Measurements from ENCODE around the gene WDR87. TPM values are rescaled to one million over a fixed set of nuclear protein-coding genes. Genes with fewer than 3 reads are reported as not detected.

The WDR87 gene
- total RNA-seq, 1 donor from 2014 or later: not detected

DNA sequence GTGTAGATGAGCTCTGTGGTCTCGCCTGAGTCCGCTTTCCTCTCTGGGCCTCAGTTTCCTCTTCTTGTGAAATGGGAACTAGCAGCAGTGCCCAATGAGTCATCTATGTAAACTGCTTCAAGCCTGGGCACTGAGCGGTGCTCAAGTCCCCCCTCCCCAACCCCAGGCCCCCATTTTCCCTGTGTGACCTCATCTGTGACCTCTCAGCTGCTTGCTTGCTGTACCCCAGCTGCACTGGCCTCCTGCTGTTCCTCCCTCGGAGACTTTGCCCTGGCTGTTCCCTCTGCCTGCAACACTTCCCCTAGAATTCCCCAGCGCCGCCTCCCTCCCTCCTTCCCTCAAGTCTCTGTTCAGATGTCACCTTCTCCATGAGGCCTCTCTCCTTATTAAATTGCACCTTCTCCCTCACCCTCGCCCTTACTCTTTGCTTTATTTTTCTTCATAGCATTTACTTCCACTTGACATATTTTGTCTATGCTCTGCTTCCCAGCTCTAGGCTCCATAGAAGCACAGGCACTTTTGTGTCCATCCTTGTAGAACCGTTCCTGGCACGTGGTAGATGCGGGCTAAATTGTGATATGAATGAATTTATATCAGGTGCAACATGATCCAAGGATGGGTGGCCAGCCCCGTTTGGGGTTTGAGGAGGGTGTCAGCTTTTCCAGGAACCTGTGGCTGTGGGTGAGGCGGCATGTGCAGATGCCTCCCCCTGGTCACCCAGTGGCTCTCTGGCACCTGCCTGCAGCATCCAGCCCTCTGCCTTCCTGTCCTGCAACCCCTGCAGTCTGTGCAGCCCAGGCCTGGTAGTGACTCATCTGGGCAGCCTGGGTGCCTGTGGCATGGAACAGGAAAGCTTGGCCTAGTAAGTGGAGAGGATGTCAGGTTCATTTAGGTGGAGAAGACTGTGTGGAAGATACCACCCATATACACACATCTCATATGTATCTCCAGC, 26.9 kb upstream of the WDR87 start:
- H3K4me3 Mint-ChIP-seq: peak overlapping the region; percentile 83
- CTCF ChIA-PET: interaction anchor here (0.8 to 2.9 kb wide), 11 partner anchors 9 to 116 kb away, joined by 3 to 11 read pairs (median 4); partner anchors contain the start of genes SIPA1L3 and WDR87
- H3K4me1 Mint-ChIP-seq: peaks cover 93% of the 10 kb centered on the region
- TF ChIP-seq CTCF (IDR thresholded peaks at IDR 0.05): no peak
- H3K36me3 Mint-ChIP-seq (ENCODE audit: low read depth): peaks cover 26% of the 10 kb centered on the region
- H3K9me3 Mint-ChIP-seq: peaks cover 3% of the 10 kb centered on the region
- H3K27me3 Mint-ChIP-seq: no peaks in the 10 kb centered on the region
- POLR2A ChIA-PET: interaction anchor here (0.5 to 3.5 kb wide), 19 partner anchors 10 to 171 kb away, joined by 3 to 40 read pairs (median 6); partner anchors contain the start of genes SIPA1L3 and WDR87
- peak overlapping the region; percentile 92 for H3K27ac Mint-ChIP-seq
- DNase-seq: no peak
- ATAC-seq (ENCODE audit: low read depth): no peak
- intact Hi-C loops (cut with micrococcal nuclease): loop anchor here (2.0 kb wide), 1 partner anchor 18 kb away; no protein-coding TSS in a partner anchor

DNA sequence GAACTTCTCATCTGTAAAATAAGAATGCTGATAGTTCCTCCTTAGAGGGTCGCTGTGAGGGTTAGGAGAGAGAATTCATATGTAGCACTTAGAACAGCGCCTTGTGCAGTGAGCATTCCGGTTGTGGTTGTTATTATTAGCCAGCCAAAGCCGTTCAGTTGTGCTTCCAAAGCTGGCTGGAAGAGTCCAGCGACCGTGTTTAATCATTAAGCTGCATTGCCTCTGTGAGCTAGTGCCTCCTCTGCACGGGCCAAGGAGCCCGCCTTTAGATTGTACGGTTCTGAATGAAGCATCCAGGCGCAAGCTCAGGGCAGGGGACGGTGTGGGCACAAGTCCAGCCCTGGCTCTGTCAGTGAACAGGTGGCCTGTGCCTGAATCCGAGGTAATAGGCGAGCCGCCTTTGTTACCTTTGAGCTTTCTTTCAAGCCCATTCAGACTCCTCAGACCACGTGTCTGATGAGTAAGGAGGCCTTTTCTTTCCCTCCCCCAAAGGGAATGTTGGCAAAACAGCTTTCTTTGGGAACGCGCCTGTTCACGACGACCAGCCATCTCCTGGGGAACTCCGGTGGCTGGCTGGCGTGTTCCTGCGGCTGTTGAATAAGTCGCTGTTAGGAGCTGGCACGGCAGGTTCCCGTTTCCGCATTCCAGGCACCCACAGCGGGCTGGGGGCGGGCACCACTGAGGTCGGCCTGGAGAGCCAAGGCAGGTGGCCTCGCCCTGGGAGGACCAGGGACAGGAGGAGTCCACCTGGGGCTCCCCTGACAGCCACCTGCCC, 25.7 kb upstream of the WDR87 start:
- peak overlapping the region; percentile 92 for H3K27ac Mint-ChIP-seq
- H3K36me3 Mint-ChIP-seq (ENCODE audit: low read depth): peaks cover 26% of the 10 kb centered on the region
- intact Hi-C loops (cut with micrococcal nuclease): loop anchor here (2.0 kb wide), 1 partner anchor 19 kb away; no protein-coding TSS in a partner anchor
- POLR2A ChIA-PET: interaction anchor here (0.6 to 3.5 kb wide), 26 partner anchors 8 to 128 kb away, joined by 3 to 40 read pairs (median 4); partner anchors contain the start of genes SIPA1L3 and WDR87
- no peak for TF ChIP-seq CTCF (IDR thresholded peaks at IDR 0.05)
- H3K9me3 Mint-ChIP-seq: peaks cover 3% of the 10 kb centered on the region
- peak overlapping the region; percentile 83 for H3K4me3 Mint-ChIP-seq
- ATAC-seq (ENCODE audit: low read depth): peak; percentile 30
- no peaks in the 10 kb centered on the region for H3K27me3 Mint-ChIP-seq
- peak; percentile 52 for DNase-seq
- peaks cover 94% of the 10 kb centered on the region for H3K4me1 Mint-ChIP-seq
- CTCF ChIA-PET: interaction anchor here (0.8 to 2.9 kb wide), 20 partner anchors 8 to 163 kb away, joined by 3 to 11 read pairs (median 4); partner anchors contain the start of gene SIPA1L3

- CTCF ChIA-PET: interaction anchor here (0.7 to 2.9 kb wide), 4 partner anchors 25 to 114 kb away, joined by 4 to 11 read pairs (median 4); no protein-coding TSS in a partner anchor
- POLR2A ChIA-PET: interaction anchor here (0.7 to 3.5 kb wide), 7 partner anchors 13 to 91 kb away, joined by 3 to 38 read pairs (median 7); partner anchors contain the start of genes SIPA1L3 and WDR87
- Mint-ChIP-seq H3K27me3 (no peaks in the 10 kb centered on the region), H3K36me3 (ENCODE audit: low read depth) (peaks cover 19% of the 10 kb centered on the region), H3K27ac (peak overlapping the region; percentile 97), H3K4me1 (peaks cover 94% of the 10 kb centered on the region), H3K9me3 (peaks cover under 1% of the 10 kb centered on the region), H3K4me3 (peak overlapping the region; percentile 19)
- intact Hi-C loops (cut with micrococcal nuclease): no loop called here
- DNase-seq (no peak), ATAC-seq (ENCODE audit: low read depth) (no peak)
- TF ChIP-seq CTCF (IDR thresholded peaks at IDR 0.05): no peak
Measured at GRCh38 chr19:37930416-37930815, 24.0 kb upstream of the WDR87 start.

DNA sequence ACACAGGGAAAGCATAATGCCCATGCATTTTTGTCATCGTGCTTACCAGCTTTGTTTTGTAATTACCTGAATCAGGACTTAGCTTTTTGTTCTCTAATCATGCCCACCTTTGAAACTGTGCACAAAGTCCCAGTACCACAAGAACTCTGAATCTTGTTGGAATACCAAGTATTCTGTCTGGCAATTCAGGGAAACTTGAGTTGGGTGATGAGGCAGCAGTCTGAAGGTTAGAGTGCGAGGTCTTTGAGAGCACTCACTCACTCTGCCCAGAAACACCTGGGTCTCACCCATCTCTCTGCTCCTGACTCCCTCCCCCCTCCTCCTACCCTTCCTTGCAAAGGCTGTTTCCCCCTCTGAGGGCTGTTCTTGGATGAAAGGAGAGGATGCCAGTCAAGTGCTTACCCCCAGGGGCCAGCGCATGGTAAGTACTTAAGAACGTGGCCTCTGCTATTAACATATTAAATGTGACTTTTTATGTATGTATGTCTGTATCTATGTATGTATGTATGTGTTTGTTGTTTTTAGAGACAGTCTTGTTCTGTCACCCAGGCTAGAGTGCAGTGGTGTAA, 23.0 kb upstream of the WDR87 start:
- ATAC-seq (ENCODE audit: low read depth): no peak
- Mint-ChIP-seq H3K27me3 (no peaks in the 10 kb centered on the region), H3K27ac (peak overlapping the region; percentile 97), H3K4me3 (peak overlapping the region; percentile 74), H3K4me1 (peaks cover 95% of the 10 kb centered on the region), H3K9me3 (no peaks in the 10 kb centered on the region), H3K36me3 (ENCODE audit: low read depth) (peaks cover 17% of the 10 kb centered on the region)
- DNase-seq: no peak
- TF ChIP-seq CTCF (IDR thresholded peaks at IDR 0.05): no peak
- CTCF ChIA-PET: interaction anchor here (1.1 to 1.4 kb wide), 2 partner anchors 9 to 22 kb away, joined by 5 to 6 read pairs; partner anchors contain the start of gene SIPA1L3
- POLR2A ChIA-PET: interaction anchor here (0.7 to 4.0 kb wide), 12 partner anchors 9 to 120 kb away, joined by 3 to 43 read pairs (median 16); no protein-coding TSS in a partner anchor
- intact Hi-C loops (cut with micrococcal nuclease): loop anchor here (2.0 to 5.0 kb wide), 2 partner anchors 15 to 33 kb away; no protein-coding TSS in a partner anchor
